SU-DHL-6 (cell line): Measurements from ENCODE around the gene BMPR1A.

Source experiments
- EZH2phosphoT487 ChIP-seq: fragments of 200-600 bp; sonication (generic), shearing (Covaris generic); conservative IDR thresholded peaks from 2 replicates; pipeline ENCODE4 v1.6.1; 2018; ENCODE audit warnings: mild to moderate bottlenecking, antibody characterized with exemption, low read length, moderate library complexity, mixed read lengths
- TF ChIP-seq, protein P1 (sequence below): fragments of 200-600 bp; sonication (generic); IDR thresholded peaks from one replicate; pipeline ENCODE4 v1.5.1; 2017; ENCODE audit warnings: antibody characterized with exemption, mild to moderate bottlenecking, low read length, moderate library complexity; ENCODE audit not compliant: insufficient read depth, poor library complexity, severe bottlenecking

DNA sequence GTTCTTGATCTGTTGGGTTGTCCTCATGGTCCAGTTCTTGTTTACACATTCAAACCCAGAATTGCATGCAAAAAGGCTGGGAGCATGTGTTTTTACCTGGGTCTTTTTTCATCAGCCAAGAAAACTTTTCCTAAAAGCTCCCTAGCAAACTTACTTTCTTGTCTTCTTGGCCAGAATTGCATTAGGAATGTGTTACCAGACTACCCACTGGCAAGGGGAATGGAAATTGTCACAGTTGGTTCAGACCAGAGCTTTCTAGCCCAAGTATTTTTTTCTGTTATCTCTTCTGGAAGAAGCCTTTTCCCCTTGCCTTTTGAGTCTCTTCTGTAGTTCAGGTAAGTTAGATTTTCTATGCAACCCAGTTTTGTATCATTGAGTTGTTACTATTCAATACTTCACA, 77.5 kb downstream of the BMPR1A start:
- TF ChIP-seq, protein P1, sequence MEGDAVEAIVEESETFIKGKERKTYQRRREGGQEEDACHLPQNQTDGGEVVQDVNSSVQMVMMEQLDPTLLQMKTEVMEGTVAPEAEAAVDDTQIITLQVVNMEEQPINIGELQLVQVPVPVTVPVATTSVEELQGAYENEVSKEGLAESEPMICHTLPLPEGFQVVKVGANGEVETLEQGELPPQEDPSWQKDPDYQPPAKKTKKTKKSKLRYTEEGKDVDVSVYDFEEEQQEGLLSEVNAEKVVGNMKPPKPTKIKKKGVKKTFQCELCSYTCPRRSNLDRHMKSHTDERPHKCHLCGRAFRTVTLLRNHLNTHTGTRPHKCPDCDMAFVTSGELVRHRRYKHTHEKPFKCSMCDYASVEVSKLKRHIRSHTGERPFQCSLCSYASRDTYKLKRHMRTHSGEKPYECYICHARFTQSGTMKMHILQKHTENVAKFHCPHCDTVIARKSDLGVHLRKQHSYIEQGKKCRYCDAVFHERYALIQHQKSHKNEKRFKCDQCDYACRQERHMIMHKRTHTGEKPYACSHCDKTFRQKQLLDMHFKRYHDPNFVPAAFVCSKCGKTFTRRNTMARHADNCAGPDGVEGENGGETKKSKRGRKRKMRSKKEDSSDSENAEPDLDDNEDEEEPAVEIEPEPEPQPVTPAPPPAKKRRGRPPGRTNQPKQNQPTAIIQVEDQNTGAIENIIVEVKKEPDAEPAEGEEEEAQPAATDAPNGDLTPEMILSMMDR, result no peak
- no peak for TF ChIP-seq EZH2phosphoT487
